ENCODE results near the gene RANBP3. TPM values are rescaled to one million over a fixed set of nuclear protein-coding genes. Genes with fewer than 3 reads are reported as not detected.

Gene RANBP3
- total RNA-seq, 1 experiment from 2014 or later: 59.5 TPM

GRCh38 chr19:5977222-5977784 lies 637 bp downstream of the RANBP3 start:
- no peak for TF ChIP-seq CTCF (IDR thresholded peaks at IDR 0.05; ENCODE audit: unreplicated experiment)
- ChIA-PET POLR2A (interaction anchor here (0.6 to 3.5 kb wide), 10 partner anchors 9 to 261 kb away, joined by 3 to 18 read pairs (median 4); partner anchors contain the start of genes NDUFA11 and VMAC), CTCF (interaction anchor here (0.7 to 3.4 kb wide), 4 partner anchors 10 to 183 kb away, joined by 3 to 19 read pairs (median 11); no protein-coding TSS in a partner anchor)
- H3K4me1 Mint-ChIP-seq (ENCODE audit: insufficient read depth, unreplicated experiment): peaks cover 27% of the 10 kb centered on the region
- intact Hi-C loops (cut with micrococcal nuclease): no loop called here
- H3K36me3 Mint-ChIP-seq (ENCODE audit: insufficient read depth, unreplicated experiment): peaks cover 7% of the 10 kb centered on the region
- peak overlapping the region; percentile 89 for H3K4me3 Mint-ChIP-seq (ENCODE audit: unreplicated experiment)
- no peaks in the 10 kb centered on the region for H3K9me3 Mint-ChIP-seq (ENCODE audit: unreplicated experiment)
- no peak for DNase-seq (ENCODE audit: unreplicated experiment)
- no peaks in the 10 kb centered on the region for H3K27me3 Mint-ChIP-seq (ENCODE audit: insufficient read depth, unreplicated experiment)
- no TSS peak for BruUV-seq (replicated peaks)
- peak overlapping the region; percentile 96 for H3K27ac Mint-ChIP-seq (ENCODE audit: low read depth, unreplicated experiment)

GRCh38 chr19:5976768-5977167 lies 1.2 kb downstream of the RANBP3 start:
- H3K27ac Mint-ChIP-seq (ENCODE audit: low read depth, unreplicated experiment): peak overlapping the region; percentile 96
- no peak for TF ChIP-seq CTCF (IDR thresholded peaks at IDR 0.05; ENCODE audit: unreplicated experiment)
- peak overlapping the region; percentile 89 for H3K4me3 Mint-ChIP-seq (ENCODE audit: unreplicated experiment)
- ChIA-PET POLR2A (interaction anchor here (0.6 to 3.5 kb wide), 6 partner anchors 8 to 148 kb away, joined by 3 to 18 read pairs (median 4); partner anchors contain the start of genes NDUFA11 and VMAC), CTCF (interaction anchor here (0.7 to 2.9 kb wide), 4 partner anchors 10 to 1940 kb away, joined by 3 to 19 read pairs (median 4); no protein-coding TSS in a partner anchor)
- TSS peak; percentile 18 for BruUV-seq (replicated peaks)
- no peak for DNase-seq (ENCODE audit: unreplicated experiment)
- H3K27me3 Mint-ChIP-seq (ENCODE audit: insufficient read depth, unreplicated experiment): no peaks in the 10 kb centered on the region
- H3K4me1 Mint-ChIP-seq (ENCODE audit: insufficient read depth, unreplicated experiment): peaks cover 27% of the 10 kb centered on the region
- H3K36me3 Mint-ChIP-seq (ENCODE audit: insufficient read depth, unreplicated experiment): peaks cover 7% of the 10 kb centered on the region
- H3K9me3 Mint-ChIP-seq (ENCODE audit: unreplicated experiment): no peaks in the 10 kb centered on the region
- intact Hi-C loops (cut with micrococcal nuclease): no loop called here

- Mint-ChIP-seq H3K4me1 (ENCODE audit: insufficient read depth, unreplicated experiment) (peaks cover 27% of the 10 kb centered on the region), H3K4me3 (ENCODE audit: unreplicated experiment) (peak overlapping the region; percentile 89), H3K36me3 (ENCODE audit: insufficient read depth, unreplicated experiment) (peaks cover 7% of the 10 kb centered on the region), H3K27ac (ENCODE audit: low read depth, unreplicated experiment) (peak overlapping the region; percentile 67), H3K9me3 (ENCODE audit: unreplicated experiment) (no peaks in the 10 kb centered on the region), H3K27me3 (ENCODE audit: insufficient read depth, unreplicated experiment) (no peaks in the 10 kb centered on the region)
- no TSS peak for BruUV-seq (replicated peaks)
- ChIA-PET CTCF (interaction anchor here (1.2 to 2.9 kb wide), 2 partner anchors 8 to 70 kb away, joined by 4 to 19 read pairs; partner anchors contain the start of gene VMAC), POLR2A (interaction anchor here (0.6 kb wide), 1 partner anchor 172 kb away, joined by 3 read pairs; no protein-coding TSS in a partner anchor)
- no peak for DNase-seq (ENCODE audit: unreplicated experiment)
- intact Hi-C loops (cut with micrococcal nuclease): no loop called here
- TF ChIP-seq CTCF (IDR thresholded peaks at IDR 0.05; ENCODE audit: unreplicated experiment): no peak
Measured at GRCh38 chr19:5975388-5975728, 2.6 kb downstream of the RANBP3 start.

- Mint-ChIP-seq H3K27ac (ENCODE audit: low read depth, unreplicated experiment) (no peak overlapping the region), H3K36me3 (ENCODE audit: insufficient read depth, unreplicated experiment) (peaks cover 9% of the 10 kb centered on the region), H3K9me3 (ENCODE audit: unreplicated experiment) (no peaks in the 10 kb centered on the region), H3K27me3 (ENCODE audit: insufficient read depth, unreplicated experiment) (no peaks in the 10 kb centered on the region), H3K4me3 (ENCODE audit: unreplicated experiment) (no peak overlapping the region), H3K4me1 (ENCODE audit: insufficient read depth, unreplicated experiment) (peaks cover 27% of the 10 kb centered on the region)
- no peak for DNase-seq (ENCODE audit: unreplicated experiment)
- CTCF ChIA-PET: interaction anchor here (1.2 to 2.9 kb wide), 2 partner anchors 8 to 70 kb away, joined by 4 to 19 read pairs; partner anchors contain the start of gene VMAC
- POLR2A ChIA-PET: interaction anchor here (0.6 kb wide), 2 partner anchors 172 to 235 kb away, joined by 3 to 4 read pairs; no protein-coding TSS in a partner anchor
- TF ChIP-seq CTCF (IDR thresholded peaks at IDR 0.05; ENCODE audit: unreplicated experiment): no peak
- no TSS peak for BruUV-seq (replicated peaks)
- intact Hi-C loops (cut with micrococcal nuclease): no loop called here
Measured at GRCh38 chr19:5974721-5975387, 3.1 kb downstream of the RANBP3 start.

All from MCF 10A (cell line).